ENCODE measurements around the gene TMEFF2. TPM values are rescaled to one million over a fixed set of nuclear protein-coding genes. Genes with fewer than 3 reads are reported as not detected.

TMEFF2 gene
- total RNA-seq, 2 experiments from 2014 or later = not detected

- Histone ChIP-seq H3K9me2 (ENCODE audit: insufficient read depth, low read length) (no peaks in the 10 kb centered on the region), H3K4me1 (ENCODE audit: insufficient read depth, low read length, poor library complexity, severe bottlenecking) (no peaks in the 10 kb centered on the region), H3K36me3 (ENCODE audit: insufficient read depth, low read length) (no peaks in the 10 kb centered on the region), H3K79me2 (ENCODE audit: insufficient read depth, low read depth, low read length) (no peaks in the 10 kb centered on the region), H3K4me2 (ENCODE audit: low read length) (no peak overlapping the region), H2AFZ (ENCODE audit: low read length) (no peak overlapping the region), H3K27ac (ENCODE audit: low read depth, low read length, poor library complexity, severe bottlenecking) (no peak overlapping the region), H3K9me3 (ENCODE audit: low read length) (no peaks in the 10 kb centered on the region), H4K20me1 (ENCODE audit: insufficient read depth, low read length) (no peaks in the 10 kb centered on the region), H3K4me3 (ENCODE audit: low read depth, low read length, poor library complexity, severe bottlenecking) (no peak overlapping the region)
- no peak for DNase-seq (ENCODE audit: low spot score)
- no TSS peak for BruUV-seq (replicated peaks)
- TF ChIP-seq EZH2phosphoT487 (IDR thresholded peaks at IDR 0.05; ENCODE audit: borderline replicate concordance, low read depth, low read length) (no peak), CTCF (conservative IDR thresholded peaks at IDR 0.05; ENCODE audit: low read length) (no peak)
- ChIA-PET POLR2A (interaction anchor here (0.6 kb wide), 1 partner anchor 742 kb away, joined by 3 read pairs; no protein-coding TSS in a partner anchor), CTCF (ENCODE audit: unreplicated experiment) (no interaction called here)
- intact Hi-C loops (cut with micrococcal nuclease; ENCODE audit: unreplicated experiment) = no loop called here
These were observed 293.7 kb downstream of the TMEFF2 start for GRCh38 chr2:191901031-191901430.

- Histone ChIP-seq H2AFZ (ENCODE audit: low read length) (no peak overlapping the region), H4K20me1 (ENCODE audit: insufficient read depth, low read length) (no peaks in the 10 kb centered on the region), H3K36me3 (ENCODE audit: insufficient read depth, low read length) (no peaks in the 10 kb centered on the region), H3K4me2 (ENCODE audit: low read length) (no peak overlapping the region), H3K9me3 (ENCODE audit: low read length) (no peaks in the 10 kb centered on the region), H3K79me2 (ENCODE audit: insufficient read depth, low read depth, low read length) (no peaks in the 10 kb centered on the region), H3K9me2 (ENCODE audit: insufficient read depth, low read length) (no peaks in the 10 kb centered on the region), H3K4me3 (ENCODE audit: low read depth, low read length, poor library complexity, severe bottlenecking) (no peak overlapping the region), H3K4me1 (ENCODE audit: insufficient read depth, low read length, poor library complexity, severe bottlenecking) (no peaks in the 10 kb centered on the region), H3K27ac (ENCODE audit: low read depth, low read length, poor library complexity, severe bottlenecking) (no peak overlapping the region)
- intact Hi-C loops (cut with micrococcal nuclease; ENCODE audit: unreplicated experiment) = no loop called here
- DNase-seq (ENCODE audit: low spot score) = no peak
- ChIA-PET CTCF (ENCODE audit: unreplicated experiment) (no interaction called here), POLR2A (no interaction called here)
- TF ChIP-seq EZH2phosphoT487 (IDR thresholded peaks at IDR 0.05; ENCODE audit: borderline replicate concordance, low read depth, low read length) (no peak), CTCF (conservative IDR thresholded peaks at IDR 0.05; ENCODE audit: low read length) (no peak)
- BruUV-seq (replicated peaks) = no TSS peak
These were observed 295.3 kb downstream of the TMEFF2 start for GRCh38 chr2:191899410-191899809.
